Hippocampal formation (tissue), 2 donors: ENCODE data around the gene TRIM15.
A peak's percentile ranks its signal among the peaks of the same experiment; 100 is the strongest.
"Not testable (repeated sequence)": the region's sequence is repeated elsewhere in the genome, so short reads cannot be mapped to it uniquely, and the experiment has no call there.

Experiments
- DNase-seq, 2 donors: peaks; one replicate each; lab custom pipeline; 2025; lab: John Stamatoyannopoulos, UW

TRIM15 gene

GRCh38 chr6:30198166-30199084 is 35.1 kb downstream of the TRIM15 start:
- no peak for DNase-seq

- DNase-seq: no peak
These were observed 37.4 kb downstream of the TRIM15 start for GRCh38 chr6:30200551-30201281.

GRCh38 chr6:30202366-30202765 is 39.0 kb downstream of the TRIM15 start:
- no peak for DNase-seq

GRCh38 chr6:30204116-30204515 is 40.8 kb downstream of the TRIM15 start:
- DNase-seq: no peak

- DNase-seq: no peak
These were observed 42.8 kb downstream of the TRIM15 start for GRCh38 chr6:30206152-30206551.

- no peak for DNase-seq
These were observed 43.7 kb downstream of the TRIM15 start for GRCh38 chr6:30206799-30207618.

- DNase-seq: no peak
These were observed 44.4 kb downstream of the TRIM15 start for GRCh38 chr6:30207619-30208295.

GRCh38 chr6:30211306-30211705 is 48.0 kb downstream of the TRIM15 start:
- DNase-seq: no peak

- DNase-seq: no peak
These were observed 48.6 kb downstream of the TRIM15 start for GRCh38 chr6:30211899-30212298.

GRCh38 chr6:30212865-30213666 is 49.7 kb downstream of the TRIM15 start, which contains the start of gene TRIM26:
TRIM26 (minus strand) TSS chr6:30213406; CDS start chr6:30199103, 14,303 bp downstream.
- DNase-seq: peak; percentile 95 to 97

GRCh38 chr6:30213667-30213956 is 50.3 kb downstream of the TRIM15 start:
- no peak for DNase-seq

GRCh38 chr6:30213957-30214656 is 50.8 kb downstream of the TRIM15 start:
- peak; percentile 75 to 82 for DNase-seq

- no peak for DNase-seq
These were observed 51.3 kb downstream of the TRIM15 start for GRCh38 chr6:30214657-30214982.

GRCh38 chr6:30216096-30216495 is 52.8 kb downstream of the TRIM15 start:
- no peak for DNase-seq

- peak; percentile 34 to 56 for DNase-seq
These were observed 55.9 kb downstream of the TRIM15 start for GRCh38 chr6:30219244-30219643.

GRCh38 chr6:30221395-30221794 is 58.0 kb downstream of the TRIM15 start:
- not testable (repeated sequence) for DNase-seq

GRCh38 chr6:30221956-30222355 is 58.6 kb downstream of the TRIM15 start:
- not testable (repeated sequence) for DNase-seq
